Left renal pelvis (tissue), 4 donors: Measurements from ENCODE around the gene ZNRF3. TPM values are rescaled to one million over a fixed set of nuclear protein-coding genes. Genes with fewer than 3 reads are reported as not detected.
"Not testable (repeated sequence)": the region's sequence is repeated elsewhere in the genome, so short reads cannot be mapped to it uniquely, and the experiment has no call there.

Experiments used
- DNase-seq, 4 donors: peaks; one replicate each; pipeline ENCODE4 v3.0.0-alpha.2; 2013; ENCODE audit warnings: low read depth in 4 of 4, low spot score in 3 of 4
- polyA plus RNA-seq, 4 donors: library from polyadenylated mRNA; unstranded; fragments of 120-200 nt; gene quantifications; one replicate each; pipeline ENCODE4 v1.2.1, GENCODE V29; 2013; ENCODE audit not compliant: insufficient read length in 4 of 4

ZNRF3 gene
- polyA plus RNA-seq, 4 donors: 9.6 to 30.3 (median 29.2) TPM

- no peak for DNase-seq
Observed at GRCh38 chr22:29028468-29028867, 145.1 kb downstream of the ZNRF3 start.

GRCh38 chr22:29029202-29030000 is 146.0 kb downstream of the ZNRF3 start:
- DNase-seq: no peak

- DNase-seq: no peak
Observed at GRCh38 chr22:29030016-29030617, 146.7 kb downstream of the ZNRF3 start.

GRCh38 chr22:29030618-29031226 is 147.3 kb downstream of the ZNRF3 start:
- peak in 3 of 4 donors; percentile 76 to 86 (median 82) for DNase-seq

- peak in 2 of 4 donors; percentile 69 to 70 for DNase-seq
Observed at GRCh38 chr22:29031227-29032011, 148.0 kb downstream of the ZNRF3 start.

- DNase-seq: no peak
Observed at GRCh38 chr22:29032014-29032475, 148.7 kb downstream of the ZNRF3 start.

- DNase-seq: no peak
Observed at GRCh38 chr22:29032584-29032983, 149.2 kb downstream of the ZNRF3 start.

- DNase-seq: no peak
Observed at GRCh38 chr22:29037340-29037932, 154.1 kb downstream of the ZNRF3 start.

- no peak for DNase-seq
Observed at GRCh38 chr22:29039148-29039547, 155.8 kb downstream of the ZNRF3 start.

- not testable (repeated sequence) for DNase-seq
Observed at GRCh38 chr22:29039684-29040083, 156.3 kb downstream of the ZNRF3 start.

GRCh38 chr22:29040385-29041275 is 157.3 kb downstream of the ZNRF3 start:
- peak in 2 of 4 donors; percentile 63 to 72 for DNase-seq

- no peak for DNase-seq
Observed at GRCh38 chr22:29041408-29041807, 158.0 kb downstream of the ZNRF3 start.

GRCh38 chr22:29043906-29044575 is 160.7 kb downstream of the ZNRF3 start:
- no peak for DNase-seq

- DNase-seq: no peak
Observed at GRCh38 chr22:29044657-29045176, 161.3 kb downstream of the ZNRF3 start.

- no peak for DNase-seq
Observed at GRCh38 chr22:29048822-29049654, 165.7 kb downstream of the ZNRF3 start.

GRCh38 chr22:29049655-29050263 is 166.4 kb downstream of the ZNRF3 start:
- DNase-seq: no peak

- DNase-seq: no peak
Observed at GRCh38 chr22:29050457-29050856, 167.1 kb downstream of the ZNRF3 start.
